ENCODE results near the gene SLC32A1. TPM values are rescaled to one million over a fixed set of nuclear protein-coding genes. Genes with fewer than 3 reads are reported as not detected.

The SLC32A1 gene
- total and polyA plus RNA-seq, 2 of the 13 experiments (the other 11 are each of a cell fraction or from before 2014, with no cell fraction given): not detected

DNA sequence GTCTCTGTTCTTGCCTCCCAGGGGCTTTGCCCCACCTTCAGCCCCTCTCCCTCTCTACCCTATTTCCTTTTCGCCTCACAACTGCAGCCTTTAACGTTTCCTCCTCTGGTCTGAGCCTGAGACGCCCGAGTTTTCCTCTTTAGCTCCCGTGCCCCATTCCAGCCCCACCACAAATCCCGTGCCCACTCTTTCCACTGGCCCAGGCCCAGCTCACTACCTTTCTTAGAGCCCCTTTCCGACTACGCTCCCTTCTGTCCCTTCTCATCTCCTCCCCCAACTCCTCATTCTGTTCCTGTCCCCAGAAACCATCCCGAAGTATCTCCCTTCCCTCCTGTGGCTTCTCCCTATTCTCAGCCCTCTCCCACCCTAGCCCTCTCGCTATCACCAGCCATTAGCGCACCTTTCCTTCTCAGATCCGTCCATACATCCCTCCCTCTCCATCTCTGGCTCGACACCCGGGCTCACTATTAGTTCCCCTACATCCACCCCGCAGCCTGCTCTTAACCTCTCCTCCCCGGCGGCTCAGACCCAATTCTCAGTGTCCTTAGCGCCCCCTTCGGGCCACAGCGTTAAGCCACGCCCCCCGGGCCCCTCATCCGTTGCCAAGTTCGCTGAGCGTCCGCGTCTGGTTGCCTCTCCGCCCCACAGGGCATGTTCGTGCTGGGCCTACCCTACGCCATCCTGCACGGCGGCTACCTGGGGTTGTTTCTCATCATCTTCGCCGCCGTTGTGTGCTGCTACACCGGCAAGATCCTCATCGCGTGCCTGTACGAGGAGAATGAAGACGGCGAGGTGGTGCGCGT, 2.7 kb downstream of the SLC32A1 start (continued):
- TF ChIP-seq, protein P1, sequence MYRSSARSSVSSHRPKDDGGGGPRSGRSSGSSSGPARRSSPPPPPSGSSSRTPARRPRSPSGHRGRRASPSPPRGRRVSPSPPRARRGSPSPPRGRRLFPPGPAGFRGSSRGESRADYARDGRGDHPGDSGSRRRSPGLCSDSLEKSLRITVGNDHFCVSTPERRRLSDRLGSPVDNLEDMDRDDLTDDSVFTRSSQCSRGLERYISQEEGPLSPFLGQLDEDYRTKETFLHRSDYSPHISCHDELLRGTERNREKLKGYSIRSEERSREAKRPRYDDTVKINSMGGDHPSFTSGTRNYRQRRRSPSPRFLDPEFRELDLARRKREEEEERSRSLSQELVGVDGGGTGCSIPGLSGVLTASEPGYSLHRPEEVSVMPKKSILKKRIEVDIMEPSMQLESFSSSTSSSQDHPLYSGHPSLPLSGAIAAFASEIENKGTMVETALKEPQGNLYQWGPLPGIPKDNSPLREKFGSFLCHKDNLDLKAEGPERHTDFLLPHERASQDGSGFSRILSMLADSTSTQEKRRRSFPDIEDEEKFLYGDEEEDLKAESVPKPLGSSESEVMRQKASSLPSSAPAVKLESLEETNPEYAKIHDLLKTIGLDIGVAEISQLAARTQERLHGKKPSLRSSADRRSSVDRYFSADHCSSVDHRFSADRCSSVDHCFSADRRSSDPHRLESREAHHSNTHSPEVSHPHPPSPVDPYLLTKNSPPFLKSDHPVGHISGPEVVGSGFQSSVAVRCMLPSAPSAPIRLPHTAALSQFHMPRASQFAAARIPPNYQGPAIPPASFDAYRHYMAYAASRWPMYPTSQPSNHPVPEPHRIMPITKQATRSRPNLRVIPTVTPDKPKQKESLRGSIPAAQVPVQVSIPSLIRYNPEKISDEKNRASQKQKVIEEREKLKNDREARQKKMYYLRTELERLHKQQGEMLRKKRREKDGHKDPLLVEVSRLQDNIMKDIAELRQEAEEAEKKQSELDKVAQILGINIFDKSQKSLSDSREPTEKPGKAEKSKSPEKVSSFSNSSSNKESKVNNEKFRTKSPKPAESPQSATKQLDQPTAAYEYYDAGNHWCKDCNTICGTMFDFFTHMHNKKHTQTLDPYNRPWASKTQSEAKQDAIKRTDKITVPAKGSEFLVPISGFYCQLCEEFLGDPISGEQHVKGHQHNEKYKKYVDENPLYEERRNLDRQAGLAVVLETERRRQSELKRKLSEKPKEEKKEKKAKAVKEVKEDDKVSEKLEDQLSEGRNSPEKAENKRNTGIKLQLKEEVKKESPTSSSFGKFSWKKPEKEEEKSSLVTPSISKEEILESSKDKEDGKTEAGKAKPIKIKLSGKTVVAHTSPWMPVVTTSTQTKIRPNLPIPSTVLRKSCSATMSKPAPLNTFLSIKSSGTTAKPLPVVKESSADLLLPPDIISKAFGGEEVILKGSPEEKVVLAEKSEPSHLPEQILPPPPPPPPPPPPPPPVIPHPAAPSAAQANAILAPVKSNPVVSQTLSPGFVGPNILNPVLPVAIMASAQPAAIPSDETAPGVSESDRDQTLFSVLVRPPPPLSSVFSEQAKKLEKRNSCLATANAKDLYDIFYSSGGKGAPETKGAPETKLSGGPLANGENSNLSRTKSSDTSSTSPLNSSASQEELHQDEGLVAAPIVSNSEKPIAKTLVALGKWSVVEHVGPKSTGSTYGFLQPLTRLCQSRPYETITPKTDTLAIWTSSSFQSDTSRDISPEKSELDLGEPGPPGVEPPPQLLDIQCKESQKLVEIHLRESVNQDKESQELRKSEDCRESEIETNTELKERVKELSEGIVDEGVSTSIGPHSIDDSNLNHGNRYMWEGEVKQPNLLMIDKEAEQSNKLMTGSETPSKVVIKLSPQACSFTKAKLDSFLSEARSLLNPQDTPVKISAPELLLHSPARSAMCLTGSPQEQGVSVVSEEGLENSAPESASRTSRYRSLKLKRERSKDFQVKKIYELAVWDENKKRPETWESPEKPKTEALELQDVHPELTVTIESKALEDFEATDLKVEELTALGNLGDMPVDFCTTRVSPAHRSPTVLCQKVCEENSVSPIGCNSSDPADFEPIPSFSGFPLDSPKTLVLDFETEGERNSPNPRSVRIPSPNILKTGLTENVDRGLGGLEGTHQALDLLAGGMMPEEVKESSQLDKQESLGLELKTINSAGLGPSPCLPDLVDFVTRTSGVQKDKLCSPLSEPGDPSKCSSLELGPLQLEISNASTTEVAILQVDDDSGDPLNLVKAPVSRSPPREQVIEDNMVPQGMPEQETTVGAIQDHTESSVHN (CRISPR knock-in tag; IDR thresholded peaks at IDR 0.05): 0 out of 2 replicates have a peak, but pooled peaks have one; percentile 37
- TF ChIP-seq FOSL1 (CRISPR knock-in tag; IDR thresholded peaks at IDR 0.05; ENCODE audit: borderline replicate concordance) (no peak), ZSCAN20 (CRISPR knock-in tag; IDR thresholded peaks at IDR 0.05; ENCODE audit: borderline replicate concordance) (no peak), NKX3-1 (CRISPR knock-in tag; IDR thresholded peaks at IDR 0.05) (no peak), BRD4 (CRISPR knock-in tag; IDR thresholded peaks at IDR 0.05) (no peak), HDAC6 (IDR thresholded peaks at IDR 0.05; ENCODE audit: low read depth, low read length) (no peak), ZSCAN29 (CRISPR knock-in tag; conservative IDR thresholded peaks at IDR 0.05) (no peak), ZSCAN9 (CRISPR knock-in tag; IDR thresholded peaks at IDR 0.05; ENCODE audit: borderline replicate concordance) (no peak), HMG20B (CRISPR knock-in tag; conservative IDR thresholded peaks at IDR 0.05) (no peak), ARNT (IDR thresholded peaks at IDR 0.05) (0 out of 2 replicates have a peak, but pooled peaks have one; percentile 80), ZNF577 (CRISPR knock-in tag; IDR thresholded peaks at IDR 0.05; ENCODE audit: borderline replicate concordance, low read depth) (no peak), PHB2 (IDR thresholded peaks at IDR 0.05; ENCODE audit: partially characterized antibody) (no peak), RCOR2 (CRISPR knock-in tag; IDR thresholded peaks at IDR 0.05) (no peak), RBM22 (optimal IDR thresholded peaks at IDR 0.05; ENCODE audit: low read length) (no peak), POLR2A (IDR thresholded peaks at IDR 0.05; ENCODE audit: insufficient read depth in 1 of 2, low read depth in 2 of 2, low read length in 2 of 2) (no peak), EED (CRISPR knock-in tag; IDR thresholded peaks at IDR 0.05) (no peak; the same call in 1 of the 2 replicates)
- TF ChIP-seq, protein P2, sequence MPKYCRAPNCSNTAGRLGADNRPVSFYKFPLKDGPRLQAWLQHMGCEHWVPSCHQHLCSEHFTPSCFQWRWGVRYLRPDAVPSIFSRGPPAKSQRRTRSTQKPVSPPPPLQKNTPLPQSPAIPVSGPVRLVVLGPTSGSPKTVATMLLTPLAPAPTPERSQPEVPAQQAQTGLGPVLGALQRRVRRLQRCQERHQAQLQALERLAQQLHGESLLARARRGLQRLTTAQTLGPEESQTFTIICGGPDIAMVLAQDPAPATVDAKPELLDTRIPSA (CRISPR knock-in tag; IDR thresholded peaks at IDR 0.05; ENCODE audit: borderline replicate concordance): no peak
- TF ChIP-seq, protein P3, sequence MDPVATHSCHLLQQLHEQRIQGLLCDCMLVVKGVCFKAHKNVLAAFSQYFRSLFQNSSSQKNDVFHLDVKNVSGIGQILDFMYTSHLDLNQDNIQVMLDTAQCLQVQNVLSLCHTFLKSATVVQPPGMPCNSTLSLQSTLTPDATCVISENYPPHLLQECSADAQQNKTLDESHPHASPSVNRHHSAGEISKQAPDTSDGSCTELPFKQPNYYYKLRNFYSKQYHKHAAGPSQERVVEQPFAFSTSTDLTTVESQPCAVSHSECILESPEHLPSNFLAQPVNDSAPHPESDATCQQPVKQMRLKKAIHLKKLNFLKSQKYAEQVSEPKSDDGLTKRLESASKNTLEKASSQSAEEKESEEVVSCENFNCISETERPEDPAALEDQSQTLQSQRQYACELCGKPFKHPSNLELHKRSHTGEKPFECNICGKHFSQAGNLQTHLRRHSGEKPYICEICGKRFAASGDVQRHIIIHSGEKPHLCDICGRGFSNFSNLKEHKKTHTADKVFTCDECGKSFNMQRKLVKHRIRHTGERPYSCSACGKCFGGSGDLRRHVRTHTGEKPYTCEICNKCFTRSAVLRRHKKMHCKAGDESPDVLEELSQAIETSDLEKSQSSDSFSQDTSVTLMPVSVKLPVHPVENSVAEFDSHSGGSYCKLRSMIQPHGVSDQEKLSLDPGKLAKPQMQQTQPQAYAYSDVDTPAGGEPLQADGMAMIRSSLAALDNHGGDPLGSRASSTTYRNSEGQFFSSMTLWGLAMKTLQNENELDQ (CRISPR knock-in tag; IDR thresholded peaks at IDR 0.05; ENCODE audit: borderline replicate concordance): no peak
